Frontal cortex (tissue), 4 donors: ENCODE data around the gene PPOX. TPM values are rescaled to one million over a fixed set of nuclear protein-coding genes. Genes with fewer than 3 reads are reported as not detected.
A peak's percentile ranks its signal among the peaks of the same experiment; 100 is the strongest.

Source experiments
- DNase-seq, 2 donors: peaks; one replicate each; pipeline ENCODE4 v3.0.0; 2012; ENCODE audit warnings: low spot score in 2 of 2
- FAIRE-seq: peaks from 2 replicates; lab custom pipeline; 2012; peaks lifted over from hg19 to GRCh38; lab: Jason Lieb, UNC
- total RNA-seq: library from RNA; depleted of rRNA; stranded (reverse); fragments of >200 nt; gene quantifications from one replicate; pipeline ENCODE4 v1.2.3, GENCODE V29; 2014
- donor health status: control.
- donor health status: control.
- donor health status: control.

Gene PPOX
- total RNA-seq, 1 donor from 2014 or later, result 26.5 TPM

DNA sequence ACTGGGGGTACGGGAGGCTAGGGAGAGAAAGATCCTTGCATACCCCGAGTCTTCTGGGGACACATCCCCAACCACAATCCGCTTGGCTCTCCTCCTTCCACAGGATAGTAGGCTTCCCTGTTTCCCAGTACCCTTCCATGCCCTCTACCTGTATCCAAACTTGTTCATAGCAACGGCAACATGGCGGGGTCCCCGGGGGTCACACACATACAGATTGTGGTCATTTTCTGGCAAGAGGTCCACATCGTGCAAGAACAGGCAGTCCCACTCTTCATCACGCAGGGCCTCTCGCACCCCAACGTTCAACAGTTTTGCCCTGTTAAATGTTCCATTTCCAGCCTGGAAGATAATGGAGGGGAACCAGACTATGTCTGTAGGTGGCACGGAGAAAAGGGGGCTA is 7.5 kb downstream of the PPOX start:
- FAIRE-seq, result no peak

DNA sequence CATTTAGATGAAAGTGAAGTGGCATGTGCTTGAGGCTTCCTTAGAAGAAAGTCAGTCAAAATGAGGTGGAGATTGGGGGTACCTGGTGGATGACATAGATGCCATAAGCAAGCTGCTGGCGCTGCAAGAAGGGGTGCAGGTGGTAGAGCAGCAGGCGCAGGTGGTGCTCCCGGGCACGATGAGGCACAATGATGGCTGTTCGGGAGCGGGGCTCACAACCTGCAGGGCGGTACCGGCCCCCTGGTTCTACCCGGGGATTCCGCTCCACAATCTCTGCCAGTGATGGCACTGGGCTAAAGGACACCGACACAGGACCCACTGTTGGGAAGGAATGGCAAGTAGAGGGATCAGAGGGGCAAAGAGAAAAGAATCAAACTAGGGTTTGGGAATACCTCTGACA is 8.7 kb downstream of the PPOX start:
- FAIRE-seq, result no peak

More for the DNA sequence above, 7.5 kb downstream of the PPOX start:
- no peak for DNase-seq

DNA sequence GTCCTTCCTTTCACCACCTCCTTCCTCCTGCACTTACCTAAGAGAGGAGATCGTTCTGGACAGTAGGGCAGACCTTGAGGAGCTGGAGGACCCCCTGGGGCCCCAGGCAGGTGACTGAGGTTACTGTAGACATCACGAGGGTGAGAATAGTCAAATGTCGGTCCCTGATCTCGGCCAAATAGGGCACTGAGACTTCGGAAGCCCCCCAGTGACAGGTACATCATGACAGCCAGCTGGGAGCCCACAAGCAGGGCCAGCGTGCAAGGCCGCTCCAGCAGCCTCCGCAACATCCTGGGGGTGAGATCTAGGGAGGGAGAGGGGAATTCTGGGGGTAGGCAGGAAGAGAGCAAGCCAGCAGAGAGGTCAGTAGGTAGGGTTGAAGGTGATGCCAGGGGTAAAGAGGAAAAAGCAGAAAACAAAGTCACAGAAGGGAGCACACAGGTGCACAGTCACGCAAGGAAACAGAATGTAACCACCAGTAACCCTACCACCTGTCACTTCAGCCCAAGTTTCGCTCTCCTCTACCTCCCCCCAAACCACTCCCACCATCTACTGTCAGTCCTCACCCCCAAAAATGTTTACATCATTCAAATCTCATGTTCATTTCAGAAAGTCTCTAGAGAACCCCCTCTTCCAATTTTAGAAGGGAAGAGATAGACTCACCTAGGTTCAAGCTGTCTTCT is 9.7 kb downstream of the PPOX start:
- DNase-seq (no peak), FAIRE-seq (no peak)

More for the DNA sequence above, 8.7 kb downstream of the PPOX start:
- no peak for DNase-seq

DNA sequence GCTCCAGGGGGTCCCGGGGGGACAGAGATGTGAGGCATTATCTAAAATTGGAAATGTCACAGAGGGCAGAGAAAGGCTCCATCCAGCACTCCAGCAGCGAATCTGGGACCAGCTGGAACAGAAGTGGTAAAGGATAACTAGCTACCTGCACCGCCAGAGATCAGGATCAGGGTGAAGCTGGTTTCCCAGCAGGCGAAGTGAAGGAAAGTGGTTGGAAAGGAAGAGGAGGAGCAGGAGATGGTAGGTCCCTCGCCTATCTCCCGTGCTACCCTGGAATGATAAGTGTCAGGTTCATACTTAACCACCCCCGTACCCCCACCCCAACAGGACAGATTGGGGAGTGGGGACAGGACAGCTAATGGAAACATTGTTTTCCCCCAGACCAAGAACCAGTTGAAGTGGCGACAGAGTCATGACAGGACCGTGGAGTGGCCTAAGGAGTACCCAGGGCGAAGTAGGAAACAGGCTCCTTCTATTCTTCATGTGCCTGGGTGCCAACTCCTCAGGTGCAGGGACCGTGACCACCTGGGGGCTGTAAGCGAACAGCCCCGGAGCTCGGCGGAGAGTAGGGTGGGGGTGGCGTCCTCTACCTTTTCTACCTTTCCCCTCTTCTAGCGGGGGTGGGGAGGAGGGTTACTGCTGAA is 10.4 kb downstream of the PPOX start:
- no peak for DNase-seq
- no peak for FAIRE-seq

DNA sequence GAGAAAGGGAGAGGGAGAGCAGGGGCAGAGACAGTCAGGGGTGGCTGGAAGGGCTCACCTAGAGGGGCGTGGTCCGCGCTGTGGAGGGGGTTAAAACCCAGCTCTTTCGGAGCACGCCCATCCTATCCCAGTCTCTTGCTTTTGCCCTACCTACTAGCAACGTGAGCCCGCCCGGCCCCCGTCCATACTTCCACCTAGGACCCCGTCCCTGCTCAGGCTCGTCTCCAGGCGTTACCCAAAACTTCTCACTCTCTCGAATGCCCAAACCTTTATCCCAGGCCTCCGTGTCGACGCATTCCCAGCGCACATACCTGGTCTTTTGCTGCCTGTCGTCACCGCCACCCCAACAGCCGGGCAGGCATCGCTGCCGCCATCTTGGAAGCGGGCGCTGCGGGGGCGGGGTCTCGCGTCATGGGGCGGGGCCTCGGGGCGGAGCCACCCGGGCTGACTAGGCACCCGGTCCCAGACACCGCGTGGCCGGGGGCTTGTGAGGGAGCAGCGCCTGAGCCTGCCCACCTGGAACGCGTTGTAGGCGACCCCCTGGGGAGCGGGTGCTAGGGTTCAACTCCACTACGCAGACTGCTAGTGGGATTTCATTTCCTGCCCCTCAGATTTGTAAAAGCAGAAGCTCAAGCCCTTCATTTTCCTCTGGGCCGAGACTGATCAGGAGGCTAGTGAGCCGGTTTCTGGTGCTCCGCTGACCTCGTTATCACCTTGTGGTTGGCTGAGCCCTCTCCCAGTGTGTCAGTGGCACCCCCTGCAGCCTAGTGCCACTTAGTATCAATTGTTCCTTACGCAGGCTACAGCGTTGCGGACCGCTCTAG is 11.1 kb downstream of the PPOX start, which contains the start of gene B4GALT3:
TSS of gene B4GALT3 (minus strand) at position 396 of the 824 bp plus-strand sequence. CDS start 1,447 bp downstream, outside the sequence.
- peak; percentile 87 to 98 for DNase-seq
- no peak for FAIRE-seq

DNA sequence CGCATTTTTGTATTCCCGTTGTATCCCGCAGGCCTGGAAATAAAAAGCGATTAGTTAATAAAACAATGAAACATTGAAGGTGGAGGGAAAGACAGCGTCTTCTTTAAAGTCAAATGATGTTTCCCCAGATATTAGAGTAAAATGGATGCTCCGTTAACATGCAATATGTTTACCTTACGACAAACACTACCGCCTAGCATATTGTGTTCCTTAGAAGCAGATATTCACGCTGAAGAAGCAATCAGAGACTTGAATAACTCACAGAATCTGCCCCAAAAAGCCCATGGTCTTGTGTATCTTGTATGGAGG is 11.7 kb downstream of the PPOX start:
- DNase-seq (no peak), FAIRE-seq (no peak)

DNA sequence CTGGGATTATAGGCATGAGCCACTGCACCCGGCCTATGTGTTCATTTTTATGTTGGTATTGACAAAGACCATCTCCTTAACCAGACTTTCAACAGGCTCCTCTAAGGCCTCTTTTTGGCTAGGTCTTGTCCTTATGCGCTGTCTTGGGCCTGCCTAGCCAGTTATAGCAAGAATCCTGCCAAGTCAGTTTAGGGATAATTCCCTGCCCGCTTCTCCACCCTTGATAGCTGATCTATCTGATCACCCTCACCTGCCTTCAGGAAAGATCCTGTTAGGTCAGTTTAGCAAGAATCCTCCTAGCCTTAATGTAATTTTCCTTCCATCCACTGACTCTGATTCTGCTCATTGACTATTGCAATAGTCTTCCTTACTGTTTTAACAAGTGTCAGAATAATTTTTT is 13.5 kb downstream of the PPOX start:
- FAIRE-seq (no peak), DNase-seq (no peak)

DNA sequence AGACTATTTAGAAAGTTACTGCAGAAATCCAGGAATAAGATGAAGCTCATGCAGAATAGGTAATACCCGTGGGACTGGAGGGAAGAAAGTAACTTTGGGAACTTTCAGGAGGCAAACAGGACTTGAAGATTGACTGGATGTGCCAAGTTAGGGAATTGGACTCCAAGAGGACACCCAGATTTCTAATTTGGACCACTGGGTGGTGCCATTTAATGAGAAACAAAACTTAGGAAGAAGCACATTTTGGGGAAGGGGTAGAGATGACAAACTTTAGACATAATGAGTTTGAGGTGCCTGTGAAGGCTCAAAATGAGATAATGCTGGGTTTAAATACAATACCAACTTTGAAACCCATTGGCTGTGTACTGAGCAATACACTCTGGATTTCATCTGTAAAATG is 14.4 kb downstream of the PPOX start:
- no peak for DNase-seq
- FAIRE-seq, result no peak

DNA sequence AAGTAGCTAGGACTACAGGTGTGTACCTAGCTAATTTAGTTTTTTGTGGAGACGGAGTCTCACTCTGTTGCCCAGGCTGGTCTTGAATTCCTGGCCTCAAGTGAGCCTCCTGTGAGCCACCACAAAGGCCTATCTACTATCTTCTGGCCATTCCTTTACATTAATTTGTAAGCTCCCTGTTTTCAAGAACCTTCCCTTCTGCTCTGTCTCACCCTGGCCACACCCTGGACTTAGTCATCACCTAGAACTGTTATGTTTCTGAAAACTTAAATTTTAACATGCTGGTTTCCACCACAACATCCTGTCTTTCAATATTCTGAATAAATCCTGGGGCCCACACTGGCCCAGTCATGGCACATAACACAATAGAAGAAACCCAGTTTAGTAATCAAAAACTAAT is 16.0 kb downstream of the PPOX start:
- DNase-seq (no peak), FAIRE-seq (no peak)

DNA sequence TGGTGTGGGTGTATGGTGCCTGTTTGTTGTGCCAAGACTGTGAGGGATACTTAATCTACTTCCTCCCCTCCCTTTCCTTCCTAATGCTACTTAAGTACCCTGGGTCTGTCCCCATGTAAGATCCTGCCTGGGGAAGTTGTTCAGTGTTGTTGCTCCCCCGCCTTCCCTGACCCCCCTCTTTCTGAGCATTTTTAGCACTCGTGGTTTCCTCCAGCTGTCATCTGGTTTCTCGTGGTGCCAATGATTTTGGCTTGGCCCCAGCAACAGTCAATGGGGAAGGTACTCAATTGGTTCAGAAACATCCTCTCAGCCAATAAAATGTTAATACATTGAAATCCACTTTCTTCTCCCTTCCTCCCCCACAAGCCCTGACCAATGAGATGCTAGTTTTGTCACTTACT is 19.1 kb downstream of the PPOX start:
- no peak for FAIRE-seq
- DNase-seq, result peak in 1 of 2 donors; percentile 59

DNA sequence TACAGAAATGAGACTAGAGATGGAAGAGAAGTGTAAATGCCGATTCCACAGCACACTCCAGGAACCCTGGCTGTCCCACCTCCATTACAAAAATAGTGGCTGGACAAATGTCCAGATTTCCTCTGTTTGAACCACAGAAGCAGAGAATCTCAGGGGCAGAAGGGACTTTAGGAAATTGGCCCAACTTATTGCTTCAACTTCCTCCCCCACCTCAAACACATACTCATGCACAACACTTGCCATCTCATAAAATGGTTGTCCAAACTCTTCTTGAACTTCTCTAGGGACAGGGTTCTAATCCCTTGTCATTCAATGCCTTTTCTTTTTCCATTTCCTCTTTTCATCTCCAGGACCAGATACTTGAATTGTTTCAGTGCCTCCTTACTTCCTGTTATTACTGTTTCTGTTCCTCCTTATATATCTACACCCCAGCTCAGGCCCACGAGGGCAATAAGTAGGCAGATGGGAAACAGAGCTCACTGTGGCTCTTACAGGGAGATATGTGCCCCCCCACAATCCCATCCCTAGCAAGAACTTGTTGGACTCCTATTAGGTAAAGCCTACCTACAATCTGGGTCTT is 19.6 kb downstream of the PPOX start:
- FAIRE-seq, result no peak

DNA sequence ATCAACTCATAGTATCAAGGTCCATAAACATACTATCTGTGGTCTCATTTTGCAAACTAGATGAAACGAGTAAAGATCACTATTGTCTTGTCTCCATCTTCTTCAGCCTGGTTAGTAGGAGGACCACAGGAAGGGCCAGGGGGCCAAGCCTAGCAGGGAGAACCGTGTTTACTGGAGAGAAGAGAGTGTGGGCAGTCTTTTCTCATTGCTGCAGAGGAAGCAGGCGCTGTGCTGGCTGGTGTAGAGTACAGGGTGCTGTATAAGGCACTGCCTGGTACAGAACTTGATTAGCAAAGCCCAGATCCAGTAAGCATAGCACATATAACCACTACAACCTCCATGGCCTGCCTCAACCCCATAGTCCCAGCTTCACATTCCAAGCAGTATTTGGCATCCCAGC is 21.1 kb downstream of the PPOX start:
- no peak for FAIRE-seq
- DNase-seq, result no peak

More for the DNA sequence above, 19.6 kb downstream of the PPOX start:
- no peak for DNase-seq

DNA sequence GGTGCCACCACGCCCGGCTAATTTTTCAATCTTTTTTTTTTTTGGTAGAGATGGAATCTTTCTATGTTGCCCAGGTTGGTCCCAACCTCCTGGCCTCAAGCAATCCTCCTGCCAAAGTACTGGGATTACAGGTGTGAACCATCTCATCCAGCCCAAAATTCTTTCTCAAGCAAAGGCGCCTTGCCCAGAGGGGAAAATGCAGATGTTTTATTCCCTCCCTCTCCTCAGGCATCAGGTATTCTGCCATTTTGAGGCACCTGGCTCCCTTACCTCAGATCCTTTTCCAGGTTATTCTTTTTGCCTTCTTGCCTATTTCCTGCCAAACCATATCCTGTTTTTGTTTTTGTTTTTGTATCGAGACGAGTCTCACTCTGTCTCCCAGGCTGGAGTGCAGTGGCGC is 22.2 kb downstream of the PPOX start:
- no peak for DNase-seq
- FAIRE-seq, result no peak

DNA sequence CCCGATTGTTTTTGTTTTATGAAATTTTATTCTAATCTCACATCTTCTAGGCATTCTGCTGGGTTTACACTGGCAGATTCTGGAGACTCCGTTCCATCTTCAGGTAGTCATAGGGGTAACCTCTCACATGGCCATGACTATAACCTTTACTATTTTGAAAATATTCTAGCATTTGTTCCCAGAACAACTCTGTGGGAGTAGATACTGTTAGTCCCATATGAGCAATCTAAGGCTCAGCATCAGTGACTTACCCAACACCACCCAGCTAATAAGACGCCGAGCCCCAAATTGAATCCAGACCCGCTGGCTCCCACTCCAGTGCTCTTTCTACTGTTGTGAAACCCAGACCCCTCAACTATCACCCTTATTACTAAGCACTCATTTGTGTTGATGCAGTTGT is 22.8 kb downstream of the PPOX start:
- no peak for FAIRE-seq
- no peak for DNase-seq

DNA sequence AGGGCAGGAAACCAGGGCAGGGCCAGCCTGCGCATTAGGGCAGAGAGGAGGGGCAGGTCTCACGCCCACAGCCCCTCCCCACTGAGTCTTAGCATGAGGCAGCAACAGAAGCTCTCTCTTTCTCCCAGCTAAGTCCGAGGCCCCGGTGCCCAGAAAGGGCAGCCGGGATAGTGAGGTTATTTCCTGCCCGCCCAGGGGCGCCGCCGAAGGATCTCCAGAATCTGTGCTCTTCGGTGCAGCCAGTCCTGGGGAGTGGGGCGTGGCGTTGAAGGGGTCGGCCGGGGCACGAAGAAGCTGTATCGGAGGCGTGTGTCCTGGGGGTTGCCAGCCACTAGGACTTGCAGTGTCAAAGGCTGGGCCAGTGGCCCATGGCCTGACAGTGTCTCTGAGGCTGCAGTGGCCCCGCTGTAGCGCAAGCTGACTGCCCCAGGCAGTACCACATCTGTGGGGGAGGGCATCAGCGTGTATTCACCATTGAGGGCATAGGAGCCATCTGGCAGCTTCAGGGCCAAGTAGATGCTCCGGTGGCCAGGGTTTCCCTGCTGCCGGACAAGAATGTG is 24.8 kb downstream of the PPOX start:
- DNase-seq, result no peak
- FAIRE-seq, result no peak

DNA sequence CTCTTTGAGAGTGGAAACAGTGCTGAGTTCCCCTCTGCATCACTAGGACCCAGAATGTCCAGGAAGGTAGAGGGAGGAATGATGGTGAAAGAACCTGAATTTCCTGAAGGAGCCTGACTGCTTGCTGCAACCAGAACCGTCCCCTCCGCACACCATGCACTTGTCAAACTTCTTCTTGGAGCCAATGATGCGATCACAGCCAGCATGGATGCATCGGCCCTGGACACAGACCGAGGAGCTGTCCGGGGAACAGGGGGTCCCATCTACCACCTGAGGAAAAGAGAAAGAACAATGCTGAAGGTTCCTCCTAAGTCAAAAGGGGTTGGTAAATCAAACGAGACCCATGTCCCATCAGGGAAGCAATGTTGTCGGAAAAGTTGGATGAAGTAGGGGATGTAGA is 25.7 kb downstream of the PPOX start:
- DNase-seq (no peak), FAIRE-seq (no peak)

DNA sequence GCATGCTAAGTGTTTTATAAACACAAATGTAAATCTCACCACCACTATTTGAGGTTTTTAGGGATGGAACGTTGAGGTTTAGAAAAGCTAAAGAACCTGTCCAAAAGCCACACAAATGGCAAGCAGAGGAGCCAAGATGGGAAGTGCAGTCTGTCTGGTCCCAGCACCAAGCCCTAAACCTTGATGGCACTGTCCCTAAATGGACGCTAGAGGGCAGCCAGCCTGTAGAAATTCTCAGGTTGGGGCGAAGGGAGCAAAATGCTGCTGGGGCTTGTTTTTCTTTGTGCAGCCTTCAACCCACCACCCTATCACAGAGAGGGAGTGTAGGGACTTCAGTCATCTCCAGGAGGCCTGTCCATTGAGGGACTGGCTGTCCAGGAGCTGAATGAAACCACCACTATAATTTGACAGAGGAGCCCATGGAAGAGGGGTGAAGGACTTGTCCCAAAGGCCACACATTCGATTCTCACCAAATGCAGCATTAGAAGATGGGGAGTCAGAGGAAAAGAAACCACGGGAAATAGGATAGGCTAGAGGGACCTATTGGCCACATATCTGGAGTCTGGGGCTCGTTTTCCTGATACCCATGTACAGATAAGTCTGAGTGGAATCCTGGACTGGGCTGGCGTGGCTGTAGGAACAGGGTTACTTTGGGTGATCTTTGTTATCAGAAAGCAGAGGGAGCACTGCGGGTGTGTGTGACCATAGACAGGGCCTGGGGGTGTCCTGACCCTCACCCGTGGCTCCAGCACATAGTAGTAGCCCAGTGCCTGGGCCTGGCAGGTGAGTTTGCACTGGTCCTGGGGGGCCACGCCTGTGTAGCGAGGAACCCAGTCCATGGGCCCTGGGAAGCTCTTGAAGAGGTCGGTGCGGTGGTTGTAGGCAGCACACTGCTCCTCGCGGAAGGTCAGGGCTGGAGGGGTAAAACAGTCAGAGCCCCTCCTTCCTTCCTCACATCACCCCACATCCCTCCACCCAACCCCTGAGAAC is 26.5 kb downstream of the PPOX start:
- peak; percentile 58 to 78 for DNase-seq
- FAIRE-seq, result no peak

DNA sequence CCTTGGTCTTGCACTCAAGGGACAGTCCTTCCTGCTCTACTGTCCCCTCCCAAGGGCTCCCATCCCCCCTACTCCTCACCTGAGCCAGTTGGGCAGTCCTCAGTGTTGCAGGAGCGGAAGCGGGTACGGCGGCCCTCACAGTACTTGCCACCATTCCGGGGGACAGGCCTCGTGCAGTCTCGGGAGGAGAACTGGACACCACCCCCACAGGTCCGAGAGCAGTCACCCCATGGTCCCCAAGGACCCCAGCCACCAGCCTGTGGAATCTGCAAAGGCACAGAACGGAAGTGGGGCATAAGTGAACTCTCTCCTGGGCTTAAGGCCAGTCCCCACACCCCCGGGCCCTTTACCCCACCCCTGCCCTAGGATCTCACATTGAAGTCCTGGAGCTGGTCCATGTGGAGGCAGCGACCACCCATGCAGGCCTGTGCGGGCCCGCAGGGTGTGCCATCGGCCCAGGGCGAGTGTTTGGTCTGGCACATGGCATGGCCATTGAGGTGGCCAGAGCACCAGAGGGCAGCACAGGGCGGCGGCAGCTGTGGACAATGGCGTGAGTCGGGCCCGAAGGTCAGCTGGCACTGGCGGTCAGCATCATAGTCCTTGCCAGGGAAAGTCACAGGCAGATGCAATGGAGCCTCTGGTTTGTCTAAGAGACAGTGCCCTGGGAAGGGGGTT is 27.5 kb downstream of the PPOX start:
- FAIRE-seq (no peak), DNase-seq (peak; percentile 62 to 63)

DNA sequence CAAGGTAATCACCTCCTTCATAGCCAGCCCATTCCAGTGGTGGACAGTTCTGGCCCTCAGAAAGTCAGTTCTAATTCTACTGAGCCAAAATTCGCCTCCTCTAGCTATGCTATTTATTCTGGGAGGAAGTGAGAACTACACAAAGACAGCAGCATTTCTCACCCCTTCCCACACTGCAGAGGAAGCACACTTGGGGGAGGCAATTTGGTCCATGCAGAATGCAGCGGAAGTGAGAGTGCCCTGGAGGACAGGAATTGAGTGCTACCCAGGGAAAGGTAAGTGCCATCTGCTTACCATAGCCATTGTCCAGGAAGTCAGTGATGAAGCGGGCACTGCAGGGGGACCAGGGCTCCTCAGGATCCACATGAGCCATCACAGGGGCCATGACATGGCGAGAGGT is 28.9 kb downstream of the PPOX start:
- FAIRE-seq (no peak), DNase-seq (no peak)
